IPS-NIHi7 (cell line): Measurements from ENCODE around the gene GGCX.
"Not testable (repeated sequence)": the region's sequence is repeated elsewhere in the genome, so short reads cannot be mapped to it uniquely, and the experiment has no call there.

Source experiments
- DNase-seq: peaks from one replicate; pipeline ENCODE4 v3.0.0; 2012; ENCODE audit warnings: mixed read lengths; ENCODE audit errors: extremely low spot score

Gene GGCX

GRCh38 chr2:85594715-85595300, 33.5 kb upstream of the GGCX start:
- DNase-seq = no peak

- DNase-seq = no peak
These were observed 31.7 kb upstream of the GGCX start for GRCh38 chr2:85593023-85593422.

- not testable (repeated sequence) for DNase-seq
These were observed 31.0 kb upstream of the GGCX start for GRCh38 chr2:85592299-85592698.

- no peak for DNase-seq
These were observed 30.3 kb upstream of the GGCX start for GRCh38 chr2:85591563-85591962.

GRCh38 chr2:85590950-85591349, 29.7 kb upstream of the GGCX start:
- no peak for DNase-seq

- DNase-seq = no peak
These were observed 28.9 kb upstream of the GGCX start for GRCh38 chr2:85589982-85590791.

- no peak for DNase-seq
These were observed 27.9 kb upstream of the GGCX start for GRCh38 chr2:85589181-85589580.

- DNase-seq = no peak
These were observed 27.4 kb upstream of the GGCX start for GRCh38 chr2:85588645-85589044.

GRCh38 chr2:85588236-85588635, 26.9 kb upstream of the GGCX start:
- DNase-seq = no peak

- no peak for DNase-seq
These were observed 24.4 kb upstream of the GGCX start for GRCh38 chr2:85585781-85586105.

- DNase-seq = peak; percentile 27
These were observed 23.8 kb upstream of the GGCX start for GRCh38 chr2:85584857-85585780.

GRCh38 chr2:85584354-85584856, 23.1 kb upstream of the GGCX start, which contains the start of gene VAMP5:
Gene VAMP5, plus strand, starts transcription at chr2:85584431. Its CDS starts 60 bp downstream, at chr2:85584491.
- DNase-seq = peak; percentile 41

- no peak for DNase-seq
These were observed 22.5 kb upstream of the GGCX start for GRCh38 chr2:85583667-85584353.

GRCh38 chr2:85582492-85582891, 21.2 kb upstream of the GGCX start:
- DNase-seq = no peak

- no peak for DNase-seq
These were observed 18.9 kb upstream of the GGCX start for GRCh38 chr2:85580206-85580605.

GRCh38 chr2:85579266-85579935, 18.1 kb upstream of the GGCX start:
- DNase-seq = peak; percentile 52

GRCh38 chr2:85578243-85579180, 17.2 kb upstream of the GGCX start:
- DNase-seq = no peak

- peak; percentile 90 for DNase-seq
These were observed 16.3 kb upstream of the GGCX start, which contains the start of gene VAMP8 for GRCh38 chr2:85577386-85578242. Gene VAMP8, plus strand, starts transcription at chr2:85577586. Its CDS starts 61 bp downstream, at chr2:85577647.

GRCh38 chr2:85577063-85577385, 15.7 kb upstream of the GGCX start:
- DNase-seq = no peak
